GM19438 (cell line): ENCODE data around the gene MEF2D.

Experiments
- ATAC-seq: cut with Tn5 transposase; IDR thresholded peaks from one replicate; pipeline ENCODE4 v1.9.1; 2021; ENCODE audit warnings: low read depth; ENCODE audit not compliant: unreplicated experiment

The MEF2D gene

GRCh38 chr1:156448134-156448967 lies 52.2 kb downstream of the MEF2D start:
- no peak for ATAC-seq

- ATAC-seq: no peak
Measured at GRCh38 chr1:156445789-156446263, 54.7 kb downstream of the MEF2D start.

GRCh38 chr1:156444407-156445001 lies 56.1 kb downstream of the MEF2D start:
- no peak for ATAC-seq

- no peak for ATAC-seq
Measured at GRCh38 chr1:156443286-156443685, 57.3 kb downstream of the MEF2D start.

- ATAC-seq: no peak
Measured at GRCh38 chr1:156440654-156441437, 59.7 kb downstream of the MEF2D start.

GRCh38 chr1:156439777-156440183 lies 60.8 kb downstream of the MEF2D start:
- no peak for ATAC-seq

- ATAC-seq: no peak
Measured at GRCh38 chr1:156439036-156439776, 61.4 kb downstream of the MEF2D start.

GRCh38 chr1:156438278-156438987 lies 62.1 kb downstream of the MEF2D start:
- ATAC-seq: no peak

- ATAC-seq: no peak
Measured at GRCh38 chr1:156437037-156437867, 63.3 kb downstream of the MEF2D start.

GRCh38 chr1:156436141-156437036 lies 64.2 kb downstream of the MEF2D start:
- no peak for ATAC-seq

GRCh38 chr1:156435545-156436140 lies 64.9 kb downstream of the MEF2D start:
- no peak for ATAC-seq

- ATAC-seq: no peak
Measured at GRCh38 chr1:156434989-156435544, 65.5 kb downstream of the MEF2D start.

GRCh38 chr1:156433602-156434001 lies 67.0 kb downstream of the MEF2D start:
- ATAC-seq: no peak

GRCh38 chr1:156433032-156433431 lies 67.5 kb downstream of the MEF2D start:
- ATAC-seq: no peak

- no peak for ATAC-seq
Measured at GRCh38 chr1:156432669-156433018, 67.9 kb downstream of the MEF2D start.

- ATAC-seq: no peak
Measured at GRCh38 chr1:156431769-156432668, 68.6 kb downstream of the MEF2D start.
